ENCODE data around the gene PRC1.

The PRC1 gene

DNA sequence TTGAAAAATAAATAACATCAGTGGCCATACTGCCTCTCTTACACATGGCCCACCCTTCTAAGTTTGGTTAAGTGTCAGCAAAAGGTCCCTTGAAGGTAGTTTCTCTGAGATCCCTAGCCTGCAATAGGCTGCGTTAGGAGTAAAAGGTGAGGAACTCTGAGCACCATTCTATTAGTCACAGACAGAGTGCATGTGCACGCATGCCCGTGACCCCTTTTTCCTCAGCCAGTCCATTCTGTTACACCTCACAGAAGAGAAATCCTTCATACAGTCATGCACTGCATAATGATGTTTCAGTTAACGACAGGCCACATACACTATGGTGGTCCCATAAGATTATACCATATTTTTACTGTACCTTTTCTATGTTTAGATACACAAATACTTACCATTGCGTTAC lies 27.1 kb downstream of the PRC1 start:
- TF ChIP-seq, protein P1, sequence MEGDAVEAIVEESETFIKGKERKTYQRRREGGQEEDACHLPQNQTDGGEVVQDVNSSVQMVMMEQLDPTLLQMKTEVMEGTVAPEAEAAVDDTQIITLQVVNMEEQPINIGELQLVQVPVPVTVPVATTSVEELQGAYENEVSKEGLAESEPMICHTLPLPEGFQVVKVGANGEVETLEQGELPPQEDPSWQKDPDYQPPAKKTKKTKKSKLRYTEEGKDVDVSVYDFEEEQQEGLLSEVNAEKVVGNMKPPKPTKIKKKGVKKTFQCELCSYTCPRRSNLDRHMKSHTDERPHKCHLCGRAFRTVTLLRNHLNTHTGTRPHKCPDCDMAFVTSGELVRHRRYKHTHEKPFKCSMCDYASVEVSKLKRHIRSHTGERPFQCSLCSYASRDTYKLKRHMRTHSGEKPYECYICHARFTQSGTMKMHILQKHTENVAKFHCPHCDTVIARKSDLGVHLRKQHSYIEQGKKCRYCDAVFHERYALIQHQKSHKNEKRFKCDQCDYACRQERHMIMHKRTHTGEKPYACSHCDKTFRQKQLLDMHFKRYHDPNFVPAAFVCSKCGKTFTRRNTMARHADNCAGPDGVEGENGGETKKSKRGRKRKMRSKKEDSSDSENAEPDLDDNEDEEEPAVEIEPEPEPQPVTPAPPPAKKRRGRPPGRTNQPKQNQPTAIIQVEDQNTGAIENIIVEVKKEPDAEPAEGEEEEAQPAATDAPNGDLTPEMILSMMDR (IDR thresholded peaks at IDR 0.05; ENCODE audit: borderline replicate concordance, control extremely low read depth, extremely low read depth, insufficient read depth, missing control alignments), result no peak
- in situ Hi-C loops (cut with MboI; ENCODE audit: low sequenced_read_pairs, unreplicated experiment), result no loop called here
- no peak for DNase-seq (ENCODE audit: low spot score)

DNA sequence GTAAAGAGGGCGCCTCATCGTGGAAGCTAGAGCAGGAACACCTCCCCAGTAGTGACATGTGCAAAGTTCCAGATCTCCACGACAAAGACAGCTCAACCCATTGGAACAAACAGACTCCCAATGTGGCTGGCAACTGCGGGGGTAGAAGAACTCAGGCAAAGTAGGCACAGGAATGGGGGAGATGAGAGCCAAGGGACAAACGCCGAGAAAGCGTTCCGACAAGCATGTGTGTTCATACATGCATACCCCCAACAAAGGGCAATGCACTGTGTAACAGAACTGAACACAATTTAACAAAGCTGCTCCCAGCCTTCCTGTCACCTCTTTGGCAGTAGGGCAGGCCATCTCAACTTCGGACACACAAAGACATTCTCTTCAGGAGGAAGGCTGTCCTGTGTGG lies 28.1 kb downstream of the PRC1 start:
- TF ChIP-seq, protein P1 (IDR thresholded peaks at IDR 0.05; ENCODE audit: borderline replicate concordance, control extremely low read depth, extremely low read depth, insufficient read depth, missing control alignments), result no peak
- DNase-seq (ENCODE audit: low spot score), result no peak
- in situ Hi-C loops (cut with MboI; ENCODE audit: low sequenced_read_pairs, unreplicated experiment), result no loop called here

DNA sequence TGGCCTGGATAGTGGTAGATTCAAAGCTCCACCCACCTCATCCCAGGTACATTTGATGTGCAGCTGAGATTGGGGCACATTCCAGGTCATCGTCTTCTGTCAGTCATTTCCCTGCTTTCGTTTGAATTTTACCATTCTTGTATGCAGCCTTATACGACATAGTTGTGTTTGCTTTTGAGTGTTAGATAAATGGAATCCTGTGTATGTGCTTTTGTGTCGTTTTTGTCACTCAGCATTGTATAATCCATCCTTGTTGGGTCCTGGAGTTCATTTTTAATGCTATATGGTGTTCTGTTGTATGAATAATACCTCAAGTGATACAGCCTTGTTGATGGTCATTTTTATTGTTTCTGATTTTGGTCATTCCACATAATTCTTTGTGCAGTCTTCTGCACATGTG lies 32.3 kb downstream of the PRC1 start:
- TF ChIP-seq, protein P1 (IDR thresholded peaks at IDR 0.05; ENCODE audit: borderline replicate concordance, control extremely low read depth, extremely low read depth, insufficient read depth, missing control alignments), result no peak
- DNase-seq (ENCODE audit: low spot score), result no peak
- in situ Hi-C loops (cut with MboI; ENCODE audit: low sequenced_read_pairs, unreplicated experiment), result no loop called here

DNA sequence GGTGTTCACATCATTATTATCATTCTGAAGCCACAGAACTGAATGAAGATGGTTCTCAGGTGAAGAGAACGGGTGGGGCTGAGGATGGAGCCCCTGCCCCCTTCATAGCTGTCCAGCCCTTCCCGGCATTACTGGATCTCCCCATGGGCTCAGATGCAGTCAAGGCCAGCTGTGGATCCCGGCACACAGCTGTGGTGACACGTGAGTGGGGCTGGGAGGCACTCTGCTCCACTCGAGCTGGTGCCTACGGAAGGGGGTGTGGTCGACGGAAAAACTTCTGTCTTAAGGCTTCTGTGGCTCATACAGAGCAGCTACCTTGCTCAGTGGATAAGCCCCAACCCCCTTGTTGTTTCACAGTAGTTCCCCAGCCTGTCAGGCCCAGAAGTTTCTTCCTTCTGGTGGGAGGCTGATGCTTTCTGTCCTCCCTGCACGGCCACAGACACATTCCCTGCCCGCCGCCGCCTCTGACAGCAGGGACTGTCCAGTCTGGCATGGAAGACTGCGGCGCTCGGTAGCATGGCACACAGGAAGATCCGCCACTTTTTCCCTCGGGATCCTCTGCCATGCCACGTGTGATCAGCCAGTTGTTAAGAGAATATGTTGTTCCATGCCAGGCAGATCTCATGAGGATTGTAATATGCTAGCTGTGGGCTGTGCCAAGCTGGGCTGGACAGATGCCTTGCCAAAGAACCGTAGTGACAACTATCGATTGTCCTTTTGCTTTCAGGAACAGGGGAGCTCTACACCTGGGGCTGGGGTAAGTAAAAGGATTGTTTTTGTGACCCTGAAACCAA lies 33.8 kb downstream of the PRC1 start:
- TF ChIP-seq, protein P1 (IDR thresholded peaks at IDR 0.05; ENCODE audit: borderline replicate concordance, control extremely low read depth, extremely low read depth, insufficient read depth, missing control alignments), result no peak
- in situ Hi-C loops (cut with MboI; ENCODE audit: low sequenced_read_pairs, unreplicated experiment), result no loop called here
- no peak for DNase-seq (ENCODE audit: low spot score)

DNA sequence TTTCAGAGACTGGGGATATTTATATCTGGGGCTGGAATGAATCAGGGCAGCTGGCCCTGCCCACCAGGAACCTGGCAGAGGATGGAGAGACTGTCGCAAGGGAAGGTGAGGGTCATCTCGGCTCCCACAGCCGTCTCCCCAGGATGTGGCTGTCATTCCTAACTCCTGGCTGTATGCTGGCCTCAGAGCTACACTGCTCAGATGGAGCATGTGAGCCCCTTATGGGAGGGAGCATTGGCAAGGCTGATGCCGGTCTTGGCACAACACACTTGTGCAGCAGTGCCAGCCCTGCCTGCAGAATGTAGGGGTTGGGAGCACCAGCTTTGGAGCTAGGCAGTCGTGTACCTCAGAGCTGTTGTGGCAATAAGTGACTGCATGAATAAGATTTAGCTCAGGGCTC lies 34.4 kb downstream of the PRC1 start:
- no peak for DNase-seq (ENCODE audit: low spot score)
- TF ChIP-seq, protein P1 (IDR thresholded peaks at IDR 0.05; ENCODE audit: borderline replicate concordance, control extremely low read depth, extremely low read depth, insufficient read depth, missing control alignments), result no peak

DNA sequence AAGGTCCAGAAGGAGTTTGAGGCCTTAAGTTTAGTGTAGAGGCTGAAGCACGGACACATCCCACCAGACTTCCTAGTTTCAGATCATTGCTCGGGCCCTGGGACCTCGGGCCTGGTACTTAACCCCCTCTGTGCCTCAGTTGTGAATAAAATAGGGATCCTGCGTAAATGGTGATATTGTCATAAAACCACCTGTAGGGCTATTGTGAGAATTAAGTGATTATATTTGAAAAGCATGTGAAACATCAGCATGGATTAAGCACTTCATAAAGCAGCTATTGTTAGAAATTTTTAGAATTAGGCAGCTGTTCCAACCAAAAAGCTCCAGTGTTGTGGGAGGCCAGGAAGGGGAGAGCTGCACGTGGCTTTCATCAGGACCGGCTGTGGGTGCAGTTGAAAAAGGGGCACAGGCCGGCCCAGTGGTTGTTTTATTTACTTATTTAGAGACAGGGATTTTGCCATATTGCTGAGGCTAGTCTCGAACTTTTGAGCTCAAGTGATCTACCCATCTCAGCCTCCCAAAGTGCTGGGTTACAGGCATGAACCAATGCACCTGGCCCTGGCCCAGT lies 35.2 kb downstream of the PRC1 start:
- TF ChIP-seq, protein P1 (IDR thresholded peaks at IDR 0.05; ENCODE audit: borderline replicate concordance, control extremely low read depth, extremely low read depth, insufficient read depth, missing control alignments), result no peak
- no peak for DNase-seq (ENCODE audit: low spot score)
- in situ Hi-C loops (cut with MboI; ENCODE audit: low sequenced_read_pairs, unreplicated experiment), result no loop called here

More for the DNA sequence above, 34.4 kb downstream of the PRC1 start:
- in situ Hi-C loops (cut with MboI; ENCODE audit: low sequenced_read_pairs, unreplicated experiment), result no loop called here
